Rectal smooth muscle tissue (tissue), 1 donor: ENCODE results near the gene BMAL1.
"Not testable (repeated sequence)": the region's sequence is repeated elsewhere in the genome, so short reads cannot be mapped to it uniquely, and the experiment has no call there.

Source experiments
- H3K27ac ChIP-seq: one replicate; pipeline ENCODE4 v1.7.0; 2013; ENCODE audit warnings: low read depth, low read length, inconsistent platforms
- H3K27me3 ChIP-seq: one replicate; pipeline ENCODE4 v1.7.0; 2013; ENCODE audit warnings: low read length; ENCODE audit not compliant: control insufficient read depth, insufficient read depth
- H3K36me3 ChIP-seq: one replicate; pipeline ENCODE4 v1.7.0; 2013; ENCODE audit warnings: low read length; ENCODE audit not compliant: control insufficient read depth, insufficient read depth
- H3K4me1 ChIP-seq: one replicate; pipeline ENCODE4 v1.7.0; 2013; ENCODE audit warnings: low read length; ENCODE audit not compliant: control insufficient read depth, insufficient read depth
- H3K4me3 ChIP-seq: one replicate; pipeline ENCODE4 v1.7.0; 2013; ENCODE audit warnings: low read length
- H3K9ac ChIP-seq: one replicate; pipeline ENCODE4 v1.7.0; 2013; ENCODE audit warnings: low read length

Gene BMAL1

DNA sequence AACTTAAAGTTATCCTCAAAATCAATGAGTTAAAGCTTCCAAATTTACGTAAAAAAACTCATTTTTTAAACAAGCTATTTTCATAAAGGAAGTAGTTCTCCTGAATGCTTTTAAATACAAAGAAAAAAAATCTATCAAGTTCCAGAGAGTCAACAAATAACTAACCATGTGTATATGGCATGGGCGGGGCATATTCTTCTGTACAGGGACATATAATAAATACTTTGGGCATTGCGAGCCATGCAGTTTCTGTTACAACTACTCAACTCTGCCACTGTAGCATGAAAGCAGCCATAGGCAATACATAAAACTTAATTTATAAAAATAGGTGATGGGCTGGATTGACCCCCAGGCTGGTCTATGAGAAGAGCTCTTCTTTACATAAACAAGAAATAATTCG lies 127.6 kb downstream of the BMAL1 start:
- Histone ChIP-seq H3K36me3 (peaks cover 3% of the 10 kb centered on the region), H3K27ac (no peak overlapping the region), H3K9ac (no peak overlapping the region), H3K27me3 (no peaks in the 10 kb centered on the region), H3K4me1 (no peaks in the 10 kb centered on the region), H3K4me3 (no peak overlapping the region)

- Histone ChIP-seq H3K4me3 (no peak overlapping the region), H3K36me3 (peaks cover 4% of the 10 kb centered on the region), H3K9ac (no peak overlapping the region)
Measured at GRCh38 chr11:13415201-13415600, 137.6 kb downstream of the BMAL1 start.

GRCh38 chr11:13421561-13421960 lies 144.0 kb downstream of the BMAL1 start:
- no peaks in the 10 kb centered on the region for H3K27me3 ChIP-seq
- H3K4me3 ChIP-seq = no peak overlapping the region
- H3K9ac ChIP-seq = no peak overlapping the region
- H3K27ac ChIP-seq = no peak overlapping the region
- H3K4me1 ChIP-seq = no peaks in the 10 kb centered on the region
- H3K36me3 ChIP-seq = no peaks in the 10 kb centered on the region

More at GRCh38 chr11:13415201-13415600, 137.6 kb downstream of the BMAL1 start:
- no peak overlapping the region for H3K27ac ChIP-seq
- H3K27me3 ChIP-seq = no peaks in the 10 kb centered on the region
- no peaks in the 10 kb centered on the region for H3K4me1 ChIP-seq

DNA sequence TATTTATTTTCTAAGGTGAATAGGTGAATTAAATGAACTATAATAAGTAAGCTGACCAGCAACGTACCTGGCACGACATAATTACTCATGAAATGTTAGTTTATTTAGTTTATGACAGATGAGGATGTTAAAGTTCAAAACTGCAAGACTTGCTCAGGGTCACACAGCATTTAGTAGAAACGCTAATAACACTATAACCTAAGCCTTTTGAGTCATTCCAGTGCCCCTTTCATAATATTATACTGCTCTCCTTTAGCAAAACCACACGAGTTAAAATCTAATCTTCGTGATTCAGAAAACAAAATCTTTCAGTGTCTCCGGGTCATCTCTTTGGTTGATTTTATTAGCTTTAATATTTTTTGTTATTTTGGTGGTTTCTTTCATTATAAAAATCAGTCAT lies 145.8 kb downstream of the BMAL1 start:
- H3K27me3 ChIP-seq = no peaks in the 10 kb centered on the region
- H3K9ac ChIP-seq = no peak overlapping the region
- no peak overlapping the region for H3K4me3 ChIP-seq
- H3K27ac ChIP-seq = no peak overlapping the region
- no peaks in the 10 kb centered on the region for H3K36me3 ChIP-seq
- no peaks in the 10 kb centered on the region for H3K4me1 ChIP-seq

DNA sequence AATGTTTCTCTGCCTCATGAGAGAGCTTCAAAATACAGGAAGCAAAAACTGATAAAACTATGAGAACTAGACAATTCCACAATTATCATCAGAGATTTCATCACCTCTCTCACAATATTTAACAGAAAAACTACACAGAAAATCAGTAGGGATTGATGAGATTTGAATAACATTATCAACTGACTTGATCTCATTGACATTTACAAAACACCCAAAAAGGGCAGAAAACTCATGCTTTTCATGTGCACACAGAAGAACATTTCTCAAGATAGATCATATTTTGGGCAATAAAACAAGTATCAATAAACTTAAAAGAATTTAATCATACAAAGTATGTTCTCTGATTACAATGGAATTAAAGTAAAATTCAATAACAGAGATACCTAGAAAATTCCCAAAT lies 149.8 kb downstream of the BMAL1 start:
- no peaks in the 10 kb centered on the region for H3K27me3 ChIP-seq
- no peaks in the 10 kb centered on the region for H3K36me3 ChIP-seq
- H3K4me1 ChIP-seq = no peaks in the 10 kb centered on the region
- no peak overlapping the region for H3K4me3 ChIP-seq
- no peak overlapping the region for H3K27ac ChIP-seq
- H3K9ac ChIP-seq = no peak overlapping the region

- Histone ChIP-seq H3K9ac (no peak overlapping the region), H3K36me3 (no peaks in the 10 kb centered on the region), H3K27me3 (no peaks in the 10 kb centered on the region), H3K4me3 (no peak overlapping the region), H3K4me1 (no peaks in the 10 kb centered on the region), H3K27ac (no peak overlapping the region)
Measured at GRCh38 chr11:13429288-13429687, 151.7 kb downstream of the BMAL1 start.

- Histone ChIP-seq H3K4me3 (no peak overlapping the region), H3K36me3 (no peaks in the 10 kb centered on the region), H3K9ac (no peak overlapping the region), H3K4me1 (no peaks in the 10 kb centered on the region), H3K27ac (no peak overlapping the region), H3K27me3 (no peaks in the 10 kb centered on the region)
Measured at GRCh38 chr11:13429836-13430235, 152.2 kb downstream of the BMAL1 start.

- no peaks in the 10 kb centered on the region for H3K4me1 ChIP-seq
- H3K27ac ChIP-seq = no peak overlapping the region
Measured at GRCh38 chr11:13433437-13433836, 155.8 kb downstream of the BMAL1 start.

DNA sequence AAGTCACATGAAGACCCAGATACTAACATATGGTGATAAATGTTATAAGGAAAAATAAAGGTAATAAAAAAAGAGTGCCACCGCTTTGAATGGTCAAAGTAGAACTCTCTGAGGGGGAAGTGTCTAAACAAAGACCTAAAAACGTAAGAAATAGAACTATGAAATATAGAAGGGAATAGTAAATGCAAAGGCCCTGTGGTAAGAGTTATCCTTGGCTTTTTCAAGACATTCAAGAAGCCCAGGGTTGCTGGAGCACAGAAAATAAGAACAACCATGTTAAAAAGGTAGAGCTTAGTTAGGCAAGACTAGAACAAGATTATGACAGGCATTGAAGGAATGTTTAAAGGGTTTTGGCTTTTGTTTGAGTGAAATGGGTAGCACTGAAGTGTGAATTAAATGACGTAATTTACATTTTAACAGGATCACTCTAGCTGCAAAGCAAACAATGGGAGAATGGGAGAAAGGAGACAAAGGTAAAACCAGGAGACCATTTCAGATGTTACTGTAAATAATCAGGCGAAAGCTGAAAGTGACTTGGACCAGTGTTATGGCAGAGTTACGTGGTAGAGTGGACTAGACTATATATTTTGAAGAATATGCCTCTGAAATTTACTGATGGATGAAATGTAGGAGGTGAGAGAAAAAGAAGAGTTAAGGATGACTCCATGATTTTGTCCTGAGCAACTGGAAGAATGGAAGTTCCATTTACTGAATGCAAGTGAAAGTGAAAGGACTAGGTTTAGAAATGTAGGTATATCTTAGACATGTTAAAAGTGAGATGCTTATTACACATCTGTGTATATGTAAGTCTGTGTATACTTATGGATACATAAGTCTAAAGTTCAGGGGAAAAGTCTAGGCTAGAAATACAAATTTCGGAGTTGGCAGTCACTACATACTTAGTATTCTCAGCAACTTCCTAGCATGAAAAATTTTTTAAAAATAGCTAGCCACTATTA lies 156.9 kb downstream of the BMAL1 start:
- H3K4me3 ChIP-seq = no peak overlapping the region
- H3K4me1 ChIP-seq = no peaks in the 10 kb centered on the region
- no peaks in the 10 kb centered on the region for H3K36me3 ChIP-seq
- H3K27ac ChIP-seq = no peak overlapping the region
- no peak overlapping the region for H3K9ac ChIP-seq
- no peaks in the 10 kb centered on the region for H3K27me3 ChIP-seq

More at GRCh38 chr11:13433437-13433836, 155.8 kb downstream of the BMAL1 start:
- Histone ChIP-seq H3K4me3 (no peak overlapping the region), H3K36me3 (no peaks in the 10 kb centered on the region), H3K27me3 (no peaks in the 10 kb centered on the region), H3K9ac (no peak overlapping the region)

GRCh38 chr11:13436836-13437235 lies 159.2 kb downstream of the BMAL1 start:
- not testable (repeated sequence) for H3K9ac ChIP-seq, H3K36me3 ChIP-seq, H3K27me3 ChIP-seq, H3K4me3 ChIP-seq, H3K4me1 ChIP-seq, H3K27ac ChIP-seq
